GM12878 (cell line): ENCODE measurements around the gene CPNE9. TPM values are rescaled to one million over a fixed set of nuclear protein-coding genes. Genes with fewer than 3 reads are reported as not detected.

ENCODE experiments used
- ATAC-seq: fragments of 200-7000 bp; cut with Tn5 transposase; 3 replicates; pipeline ENCODE4 v1.9.1; 2020; ENCODE audit warnings: mild to moderate bottlenecking, moderate library complexity
- BruUV-seq: library from RNA; stranded (reverse); fragments of 400-500 nt; replicated peaks from 2 replicates; lab custom pipeline; 2021; lab: Mats Ljungman, UMichigan
- CTCF ChIA-PET: fragments of 300-600 bp; sonication (Branson Sonifier 250); formaldehyde crosslinking; extraction: SDS; loops from one replicate; lab custom pipeline; 2021; ENCODE audit warnings: inconsistent platforms; lab: Yijun Ruan, JAX
- POLR2A ChIA-PET: fragments of 350-600 bp; formaldehyde crosslinking; extraction: SDS; loops from one replicate; lab custom pipeline; 2021; ENCODE audit warnings: inconsistent platforms; lab: Charles Lee
- RAD21 ChIA-PET: fragments of 300-600 bp; sonication (Branson Sonifier 250); formaldehyde crosslinking; loops from one replicate; lab custom pipeline; 2023; ENCODE audit warnings: antibody characterized with exemption; ENCODE audit not compliant: unreplicated experiment; lab: Charles Lee
- SMC1A ChIA-PET: fragments of 300-600 bp; sonication (Branson Sonifier 250); formaldehyde crosslinking; loops from one replicate; lab custom pipeline; 2023; ENCODE audit not compliant: unreplicated experiment, uncharacterized antibody; lab: Charles Lee
- DNase-seq: peaks from one replicate; pipeline ENCODE4 v3.0.0-alpha.2; 2011; ENCODE audit warnings: low read depth, low spot score
- FAIRE-seq: peaks from 3 replicates; lab custom pipeline; 2011; peaks lifted over from hg19 to GRCh38; lab: Jason Lieb, UNC
- H2AFZ ChIP-seq: 2 replicates; pipeline ENCODE4 v1.6.0; 2011; ENCODE audit warnings: low read depth, low read length, control low read depth; ENCODE audit not compliant: control insufficient read depth
- H3K27ac ChIP-seq: 2 replicates; pipeline ENCODE4 v1.5.1; 2011; ENCODE audit warnings: control low read depth; ENCODE audit not compliant: control insufficient read depth, insufficient read depth
- H3K27me3 ChIP-seq, 2 experiments: replicated peaks in 1 of 2; 2 replicates each; pipeline versions ENCODE4 v1.6.0 to v1.6.1; 2011; ENCODE audit warnings: low read length in 1 of 2; ENCODE audit not compliant: control insufficient read depth in 2 of 2, insufficient read depth in 2 of 2
- H3K36me3 ChIP-seq, 2 experiments: 2 replicates each; pipeline ENCODE4 v1.5.1; 2011; ENCODE audit warnings: low read length in 1 of 2; ENCODE audit not compliant: control insufficient read depth in 2 of 2, insufficient read depth in 2 of 2
- H3K4me1 ChIP-seq: 2 replicates; pipeline ENCODE4 v1.6.1; 2011; ENCODE audit warnings: mild to moderate bottlenecking, low read length, moderate library complexity, mixed read lengths; ENCODE audit not compliant: control insufficient read depth, insufficient read depth
- H3K4me2 ChIP-seq: 2 replicates; pipeline ENCODE4 v1.6.0; 2011; ENCODE audit warnings: control low read depth; ENCODE audit not compliant: control insufficient read depth, insufficient read depth
- H3K4me3 ChIP-seq: fragments of 200-600 bp; sonication (generic); 2 replicates; pipeline ENCODE4 v1.5.1; 2016
- H3K79me2 ChIP-seq: 2 replicates; pipeline ENCODE4 v1.6.0; 2011; ENCODE audit warnings: low read length; ENCODE audit not compliant: control insufficient read depth, insufficient read depth
- H3K9ac ChIP-seq: 2 replicates; pipeline ENCODE4 v1.8.0; 2011; ENCODE audit warnings: low read length, control low read depth, mixed read lengths; ENCODE audit not compliant: control insufficient read depth, insufficient read depth
- H3K9me3 ChIP-seq: replicated peaks from 3 replicates; pipeline ENCODE4 v1.5.1; 2011; ENCODE audit warnings: mild to moderate bottlenecking, low read length; ENCODE audit not compliant: control insufficient read depth, insufficient read depth
- H4K20me1 ChIP-seq: 2 replicates; pipeline ENCODE4 v1.6.0; 2011; ENCODE audit not compliant: control insufficient read depth, insufficient read depth
- ASH2L ChIP-seq: fragments of 300-600, 200-600 bp; sonication (generic); IDR thresholded peaks from 2 replicates; pipeline ENCODE4 v1.6.1; 2017; ENCODE audit warnings: low read depth, mild to moderate bottlenecking, borderline replicate concordance
- CHD1 ChIP-seq: IDR thresholded peaks from 2 replicates; pipeline ENCODE4 v1.6.1; 2012; ENCODE audit warnings: low read depth, low read length, improper control_type of control experiment
- E2F8 ChIP-seq: fragments of 450-650 bp; IDR thresholded peaks from 2 replicates; pipeline ENCODE4 v1.6.1; 2018; ENCODE audit warnings: mild to moderate bottlenecking, low read depth, moderate library complexity; ENCODE audit not compliant: partially characterized antibody
- EP300 ChIP-seq, 2 experiments: fragments of 150-350 bp in 1 of 2; IDR thresholded peaks; 2 replicates each; pipeline ENCODE4 v1.6.1; 2011 to 2012; ENCODE audit warnings: low read depth in 2 of 2, low read length in 2 of 2, borderline replicate concordance in 1 of 2, improper control_type of control experiment in 1 of 2, inconsistent platforms in 1 of 2; ENCODE audit not compliant: control insufficient read depth in 1 of 2
- GATAD2B ChIP-seq: fragments of 450-650 bp; conservative IDR thresholded peaks from 2 replicates; pipeline ENCODE4 v1.6.1; 2017; ENCODE audit warnings: low read depth, mild to moderate bottlenecking, moderate library complexity
- IRF4 ChIP-seq: IDR thresholded peaks from 2 replicates; pipeline ENCODE4 v1.6.1; 2011; ENCODE audit warnings: low read depth, low read length
- RB1 ChIP-seq: fragments of 450-650 bp; formaldehyde crosslinking; IDR thresholded peaks from 2 replicates; pipeline ENCODE4 v1.6.1; 2017; ENCODE audit warnings: mild to moderate bottlenecking, borderline replicate concordance
- RUNX3 ChIP-seq: IDR thresholded peaks from 2 replicates; pipeline ENCODE4 v1.6.1; 2012; ENCODE audit warnings: low read length, inconsistent platforms
- SMC3 ChIP-seq: IDR thresholded peaks from 2 replicates; pipeline ENCODE4 v1.6.1; 2011; ENCODE audit warnings: low read length, improper control_type of control experiment, borderline replicate concordance
- SREBF2 ChIP-seq: IDR thresholded peaks from 2 replicates; pipeline ENCODE4 v1.6.1; 2012; ENCODE audit warnings: mild to moderate bottlenecking, low read length
- SUZ12 ChIP-seq: fragments of 200-600 bp; sonication (generic); IDR thresholded peaks from one replicate; pipeline ENCODE4 v1.6.1; 2018; ENCODE audit warnings: antibody characterized with exemption, mild to moderate bottlenecking; ENCODE audit not compliant: unreplicated experiment
- TARDBP ChIP-seq: IDR thresholded peaks from 2 replicates; pipeline ENCODE4 v1.6.1; 2016; ENCODE audit warnings: borderline replicate concordance
- ZNF207 ChIP-seq: fragments of 450-650 bp; IDR thresholded peaks from 2 replicates; pipeline ENCODE4 v1.6.1; 2014; ENCODE audit warnings: antibody characterized with exemption, mild to moderate bottlenecking, borderline replicate concordance
- ZNF24 ChIP-seq: fragments of 450-650 bp; IDR thresholded peaks from 2 replicates; pipeline ENCODE4 v1.6.1; 2017; ENCODE audit warnings: antibody characterized with exemption, mild to moderate bottlenecking
- ZNF274 ChIP-seq: IDR thresholded peaks from one replicate; pipeline ENCODE4 v1.8.0; 2011; ENCODE audit not compliant: insufficient read length, insufficient read depth
- WGBS: methylation state at CpG from one replicate; pipeline ENCODE4 v1.1.6; 2016; ENCODE audit warnings: low lambda C conversion rate; ENCODE audit not compliant: insufficient replicate concordance, insufficient coverage; ENCODE audit errors: missing lambda C conversion rate; 5-methylcytosine and 5-hydroxymethylcytosine counted together
- in situ Hi-C: fragments of 300-500 bp; cut with MboI; formaldehyde crosslinking; loops from 9 replicates; pipeline ENCODE4 v1.14.3; 2018; ENCODE audit warnings: mixed read lengths
- intact Hi-C: fragments of 100-400 bp; cut with micrococcal nuclease; formaldehyde crosslinking; loops from one replicate; pipeline ENCODE4 v1.14.2; 2022; ENCODE audit not compliant: unreplicated experiment
- polyA plus RNA-seq, 11 experiments: library from polyadenylated mRNA; depleted of rRNA in 4 of 11; unstranded in 6 of 11; stranded (reverse) in 5 of 11; fragments of >200 nt; fragmentation: Nextera tagmentation in 4 of 11; fragmentation: Illumina TruSeq in 1 of 11; extraction: Ambion mirVana in 4 of 11; extraction: Trizol in 1 of 11; gene quantifications; 1 replicate in 1 of 11; 2 replicates in 10 of 11; pipeline versions ENCODE4 v1.2.1 to v1.2.3, GENCODE V29; 2011 to 2016; ENCODE audit warnings: inconsistent platforms in 2 of 11, missing spikeins in 2 of 11, low read depth in 1 of 11
- total RNA-seq, 4 experiments: library from RNA; depleted of rRNA in 3 of 4; stranded (reverse); fragments of >200 nt in 3 of 4; fragmentation: Illumina TruSeq in 1 of 4; extraction: Trizol in 1 of 4; gene quantifications; 2 replicates each; pipeline versions ENCODE4 v1.2.1 to v1.2.3, GENCODE V29; 2013 to 2021

Gene CPNE9
- total and polyA plus RNA-seq, 10 of the 15 experiments (the other 5 are each of a cell fraction or from before 2014, with no cell fraction given) = 0.02 to 0.12 (median 0.05) TPM; not detected in 7

DNA sequence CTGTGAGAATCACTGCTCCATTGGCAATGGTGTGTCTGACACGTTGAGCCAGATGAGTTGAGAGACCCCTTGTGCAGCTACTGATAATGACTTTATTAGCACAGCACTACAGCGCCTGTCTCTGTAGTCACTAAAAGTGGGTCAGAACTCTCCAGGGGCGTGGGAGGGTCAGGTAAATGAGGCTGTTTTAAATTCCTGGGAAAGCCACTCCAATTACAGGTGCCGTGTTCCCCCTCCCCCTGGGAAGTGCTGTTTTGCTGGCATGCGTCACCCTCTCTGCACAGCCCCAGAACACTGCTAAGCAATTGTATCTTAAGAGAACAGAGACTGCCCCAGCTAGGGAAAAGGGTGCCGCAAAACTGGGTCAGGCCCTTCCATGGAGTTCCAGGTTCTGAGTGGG, 21.5 kb upstream of the CPNE9 start (continued):
- TF ChIP-seq EP300 (IDR thresholded peaks at IDR 0.05; ENCODE audit: borderline replicate concordance in 1 of 2, control insufficient read depth in 1 of 2, low read depth in 2 of 2, low read length in 2 of 2) (no peak), ZNF24 (no peak), SREBF2 (no peak), IRF4 (no peak)
- TF ChIP-seq, all 136 proteins: peak for 0

DNA sequence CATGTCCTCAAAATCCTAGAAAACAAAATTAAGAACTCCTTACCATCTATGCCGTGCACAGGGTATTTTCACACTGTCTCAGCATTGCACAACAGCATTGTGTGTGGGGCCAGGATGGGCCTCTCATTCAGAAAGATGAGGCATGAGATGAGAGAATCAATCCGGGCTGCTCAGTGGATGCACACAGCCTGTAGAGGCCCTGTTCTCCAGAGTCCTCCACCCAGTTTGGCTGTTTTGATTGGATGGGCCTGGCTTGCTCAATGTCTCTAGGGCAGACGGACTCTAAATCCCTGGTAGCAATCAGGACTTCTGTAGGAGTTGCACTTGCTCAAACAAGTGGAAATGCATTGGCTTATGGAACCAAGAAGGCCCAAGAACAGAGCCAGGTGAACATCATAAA, 20.2 kb upstream of the CPNE9 start:
- no peaks in the 10 kb centered on the region for H4K20me1 ChIP-seq
- no peaks in the 10 kb centered on the region for H3K9me3 ChIP-seq
- SMC1A ChIA-PET = no interaction called here
- in situ Hi-C loops = no loop called here
- no peaks in the 10 kb centered on the region for H3K4me1 ChIP-seq
- H3K27ac ChIP-seq = no peak overlapping the region
- no peak overlapping the region for H2AFZ ChIP-seq
- CTCF ChIA-PET = no interaction called here
- POLR2A ChIA-PET = no interaction called here
- no peaks in the 10 kb centered on the region for H3K79me2 ChIP-seq
- TF ChIP-seq E2F8 = no peak
- no peak for TF ChIP-seq SUZ12
- TF ChIP-seq ASH2L = no peak
- TF ChIP-seq SMC3 = no peak
- TF ChIP-seq RUNX3 = no peak
- TF ChIP-seq GATAD2B = no peak
- TF ChIP-seq ZNF207 = no peak
- no peak for TF ChIP-seq ZNF274
- no peak for TF ChIP-seq CHD1
- TF ChIP-seq TARDBP = no peak
- no peak for TF ChIP-seq RB1
- H3K4me2 ChIP-seq = no peak overlapping the region
- RAD21 ChIA-PET = no interaction called here
- intact Hi-C loops = no loop called here
- no peaks in the 10 kb centered on the region for H3K27me3 ChIP-seq
- FAIRE-seq (no peak), ATAC-seq (no peak), DNase-seq (no peak)
- WGBS = 92% methylated on average over 3 of the region's 3 CpGs
- peaks cover 43 to 46% of the 10 kb centered on the region in 2 experiments for H3K36me3 ChIP-seq
- BruUV-seq = no TSS peak
- H3K9ac ChIP-seq = no peak overlapping the region
- no peak overlapping the region for H3K4me3 ChIP-seq
